Measurements from ENCODE around the gene C14orf132.

DNA sequence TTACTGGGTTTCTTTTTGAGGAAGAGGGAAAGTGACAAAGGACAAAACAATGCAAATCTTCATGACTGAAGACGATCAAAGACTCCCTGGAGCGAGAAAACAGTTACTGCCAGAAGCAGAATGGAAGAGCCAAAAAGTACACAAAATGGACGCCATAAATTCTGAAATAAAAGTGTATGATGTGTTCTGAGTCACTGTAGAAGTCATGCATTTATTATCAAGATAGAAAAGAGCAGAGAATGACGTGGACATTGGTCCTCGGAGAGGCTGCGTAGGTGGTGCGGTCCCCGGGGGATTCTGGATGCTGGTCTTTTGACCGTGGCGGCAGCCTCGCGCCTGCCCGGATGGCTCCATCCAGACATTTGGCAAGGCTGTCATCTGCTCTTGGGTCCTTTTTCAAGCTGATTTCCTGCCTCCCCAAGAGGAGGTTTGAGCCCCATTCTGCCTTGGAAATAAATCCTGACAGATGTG, 52.8 kb downstream of the C14orf132 start:
- TF ChIP-seq, protein P1, sequence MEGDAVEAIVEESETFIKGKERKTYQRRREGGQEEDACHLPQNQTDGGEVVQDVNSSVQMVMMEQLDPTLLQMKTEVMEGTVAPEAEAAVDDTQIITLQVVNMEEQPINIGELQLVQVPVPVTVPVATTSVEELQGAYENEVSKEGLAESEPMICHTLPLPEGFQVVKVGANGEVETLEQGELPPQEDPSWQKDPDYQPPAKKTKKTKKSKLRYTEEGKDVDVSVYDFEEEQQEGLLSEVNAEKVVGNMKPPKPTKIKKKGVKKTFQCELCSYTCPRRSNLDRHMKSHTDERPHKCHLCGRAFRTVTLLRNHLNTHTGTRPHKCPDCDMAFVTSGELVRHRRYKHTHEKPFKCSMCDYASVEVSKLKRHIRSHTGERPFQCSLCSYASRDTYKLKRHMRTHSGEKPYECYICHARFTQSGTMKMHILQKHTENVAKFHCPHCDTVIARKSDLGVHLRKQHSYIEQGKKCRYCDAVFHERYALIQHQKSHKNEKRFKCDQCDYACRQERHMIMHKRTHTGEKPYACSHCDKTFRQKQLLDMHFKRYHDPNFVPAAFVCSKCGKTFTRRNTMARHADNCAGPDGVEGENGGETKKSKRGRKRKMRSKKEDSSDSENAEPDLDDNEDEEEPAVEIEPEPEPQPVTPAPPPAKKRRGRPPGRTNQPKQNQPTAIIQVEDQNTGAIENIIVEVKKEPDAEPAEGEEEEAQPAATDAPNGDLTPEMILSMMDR (IDR thresholded peaks at IDR 0.05), result no peak
- no peak for TF ChIP-seq EP300 (IDR thresholded peaks at IDR 0.05)
